Erythroblast (primary cell): ENCODE data around the gene CDKN1B.

Experiments
- GATA1 ChIP-seq: IDR thresholded peaks from 2 replicates; pipeline ENCODE4 v1.6.1; 2011; ENCODE audit warnings: low read depth, mild to moderate bottlenecking, control low read depth, low read length, moderate library complexity
- POLR2A ChIP-seq: IDR thresholded peaks from 2 replicates; pipeline ENCODE4 v1.6.1; 2011; ENCODE audit warnings: mild to moderate bottlenecking, low read length

- TF ChIP-seq POLR2A = peak; percentile 56
- no peak for TF ChIP-seq GATA1
Measured at GRCh38 chr12:12719496-12719895, 2.3 kb downstream of the CDKN1B start.
